Measurements from ENCODE around the gene ARID2.

DNA sequence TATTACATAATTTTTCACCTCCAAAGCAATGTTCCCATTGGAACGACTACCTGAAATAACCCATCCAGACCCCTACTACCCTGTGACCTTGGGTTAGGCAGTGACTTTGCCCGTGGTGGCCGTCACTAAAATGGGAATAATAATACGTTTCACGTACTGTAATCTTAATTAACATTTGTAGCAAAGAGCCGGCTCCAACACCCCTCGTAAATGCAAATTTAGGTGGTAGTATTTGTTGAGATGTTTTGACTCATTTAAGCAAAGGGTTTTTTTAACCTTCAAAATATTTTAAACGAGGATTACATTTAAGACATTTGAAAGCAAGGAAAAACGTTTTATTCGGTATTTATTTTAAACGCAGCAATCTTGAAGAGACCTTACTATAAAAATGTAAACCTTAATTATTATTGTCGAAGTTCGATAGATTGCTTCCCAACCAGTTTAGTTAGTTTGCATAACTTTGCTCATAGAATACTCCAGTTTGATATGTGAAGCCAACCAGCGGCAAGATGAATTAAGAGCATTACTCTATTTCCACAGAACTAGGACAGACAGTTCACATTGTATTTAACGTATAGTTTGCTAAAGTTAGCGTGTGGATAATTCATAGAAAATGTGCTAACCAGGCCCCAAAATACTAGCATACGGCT, 1.4 kb upstream of the ARID2 start:
- TF ChIP-seq, protein P1, sequence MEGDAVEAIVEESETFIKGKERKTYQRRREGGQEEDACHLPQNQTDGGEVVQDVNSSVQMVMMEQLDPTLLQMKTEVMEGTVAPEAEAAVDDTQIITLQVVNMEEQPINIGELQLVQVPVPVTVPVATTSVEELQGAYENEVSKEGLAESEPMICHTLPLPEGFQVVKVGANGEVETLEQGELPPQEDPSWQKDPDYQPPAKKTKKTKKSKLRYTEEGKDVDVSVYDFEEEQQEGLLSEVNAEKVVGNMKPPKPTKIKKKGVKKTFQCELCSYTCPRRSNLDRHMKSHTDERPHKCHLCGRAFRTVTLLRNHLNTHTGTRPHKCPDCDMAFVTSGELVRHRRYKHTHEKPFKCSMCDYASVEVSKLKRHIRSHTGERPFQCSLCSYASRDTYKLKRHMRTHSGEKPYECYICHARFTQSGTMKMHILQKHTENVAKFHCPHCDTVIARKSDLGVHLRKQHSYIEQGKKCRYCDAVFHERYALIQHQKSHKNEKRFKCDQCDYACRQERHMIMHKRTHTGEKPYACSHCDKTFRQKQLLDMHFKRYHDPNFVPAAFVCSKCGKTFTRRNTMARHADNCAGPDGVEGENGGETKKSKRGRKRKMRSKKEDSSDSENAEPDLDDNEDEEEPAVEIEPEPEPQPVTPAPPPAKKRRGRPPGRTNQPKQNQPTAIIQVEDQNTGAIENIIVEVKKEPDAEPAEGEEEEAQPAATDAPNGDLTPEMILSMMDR (CRISPR knock-in tag; IDR thresholded peaks at IDR 0.05): no peak
- TF ChIP-seq, protein P2, sequence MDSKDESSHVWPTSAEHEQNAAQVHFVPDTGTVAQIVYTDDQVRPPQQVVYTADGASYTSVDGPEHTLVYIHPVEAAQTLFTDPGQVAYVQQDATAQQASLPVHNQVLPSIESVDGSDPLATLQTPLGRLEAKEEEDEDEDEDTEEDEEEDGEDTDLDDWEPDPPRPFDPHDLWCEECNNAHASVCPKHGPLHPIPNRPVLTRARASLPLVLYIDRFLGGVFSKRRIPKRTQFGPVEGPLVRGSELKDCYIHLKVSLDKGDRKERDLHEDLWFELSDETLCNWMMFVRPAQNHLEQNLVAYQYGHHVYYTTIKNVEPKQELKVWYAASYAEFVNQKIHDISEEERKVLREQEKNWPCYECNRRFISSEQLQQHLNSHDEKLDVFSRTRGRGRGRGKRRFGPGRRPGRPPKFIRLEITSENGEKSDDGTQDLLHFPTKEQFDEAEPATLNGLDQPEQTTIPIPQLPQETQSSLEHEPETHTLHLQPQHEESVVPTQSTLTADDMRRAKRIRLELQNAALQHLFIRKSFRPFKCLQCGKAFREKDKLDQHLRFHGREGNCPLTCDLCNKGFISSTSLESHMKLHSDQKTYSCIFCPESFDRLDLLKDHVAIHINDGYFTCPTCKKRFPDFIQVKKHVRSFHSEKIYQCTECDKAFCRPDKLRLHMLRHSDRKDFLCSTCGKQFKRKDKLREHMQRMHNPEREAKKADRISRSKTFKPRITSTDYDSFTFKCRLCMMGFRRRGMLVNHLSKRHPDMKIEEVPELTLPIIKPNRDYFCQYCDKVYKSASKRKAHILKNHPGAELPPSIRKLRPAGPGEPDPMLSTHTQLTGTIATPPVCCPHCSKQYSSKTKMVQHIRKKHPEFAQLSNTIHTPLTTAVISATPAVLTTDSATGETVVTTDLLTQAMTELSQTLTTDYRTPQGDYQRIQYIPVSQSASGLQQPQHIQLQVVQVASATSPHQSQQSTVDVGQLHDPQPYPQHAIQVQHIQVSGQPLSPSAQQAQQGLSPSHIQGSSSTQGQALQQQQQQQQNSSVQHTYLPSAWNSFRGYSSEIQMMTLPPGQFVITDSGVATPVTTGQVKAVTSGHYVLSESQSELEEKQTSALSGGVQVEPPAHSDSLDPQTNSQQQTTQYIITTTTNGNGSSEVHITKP (CRISPR knock-in tag; IDR thresholded peaks at IDR 0.05; ENCODE audit: low read depth): no peak
- no peak for TF ChIP-seq NFRKB (IDR thresholded peaks at IDR 0.05)
- TF ChIP-seq MAFF (IDR thresholded peaks at IDR 0.05; ENCODE audit: low read depth, low read length): no peak
- no peak for TF ChIP-seq CREM (IDR thresholded peaks at IDR 0.05)
- TF ChIP-seq CREM (CRISPR knock-in tag; IDR thresholded peaks at IDR 0.05): no peak
- TF ChIP-seq ZNF501 (CRISPR knock-in tag; IDR thresholded peaks at IDR 0.05): no peak
- TF ChIP-seq, protein P3, sequence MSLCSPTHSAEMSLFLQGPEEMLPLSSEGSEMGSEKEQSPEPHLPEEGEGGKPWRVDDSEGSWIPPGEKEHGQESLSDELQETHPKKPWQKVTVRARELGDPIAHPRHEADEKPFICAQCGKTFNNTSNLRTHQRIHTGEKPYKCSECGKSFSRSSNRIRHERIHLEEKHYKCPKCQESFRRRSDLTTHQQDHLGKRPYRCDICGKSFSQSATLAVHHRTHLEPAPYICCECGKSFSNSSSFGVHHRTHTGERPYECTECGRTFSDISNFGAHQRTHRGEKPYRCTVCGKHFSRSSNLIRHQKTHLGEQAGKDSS (CRISPR knock-in tag; IDR thresholded peaks at IDR 0.05; ENCODE audit: borderline replicate concordance, low read depth): no peak
- TF ChIP-seq ZNF567 (CRISPR knock-in tag; IDR thresholded peaks at IDR 0.05; ENCODE audit: borderline replicate concordance): no peak
- TF ChIP-seq, protein P4, sequence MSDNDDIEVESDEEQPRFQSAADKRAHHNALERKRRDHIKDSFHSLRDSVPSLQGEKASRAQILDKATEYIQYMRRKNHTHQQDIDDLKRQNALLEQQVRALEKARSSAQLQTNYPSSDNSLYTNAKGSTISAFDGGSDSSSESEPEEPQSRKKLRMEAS (IDR thresholded peaks at IDR 0.05): no peak

All from HepG2 (cell line).